Fibroblast of lung (primary cell): ENCODE data around the gene RAB34.

Source experiments
- CTCF ChIP-seq, 2 donors: IDR thresholded peaks in 1 of 2; conservative IDR thresholded peaks in 1 of 2; 1 replicate in 1 of 2; 2 replicates in 1 of 2; pipeline ENCODE4 v1.5.1; 2011 to 2012; ENCODE audit warnings: low read length in 2 of 2, control low read depth in 1 of 2, inconsistent platforms in 1 of 2, low read depth in 1 of 2, mild to moderate bottlenecking in 1 of 2
- EZH2 ChIP-seq: IDR thresholded peaks from 2 replicates; pipeline ENCODE4 v1.5.1; 2012; ENCODE audit warnings: low read length, control low read depth, mild to moderate bottlenecking; ENCODE audit errors: missing control alignments

- TF ChIP-seq CTCF (conservative IDR thresholded peaks at IDR 0.05 in 1 of 2, IDR thresholded peaks at IDR 0.05 in 1 of 2; ENCODE audit: low read depth in 1 of 2, low read length in 2 of 2) (no peak), EZH2 (no peak)
Observed at GRCh38 chr17:28735242-28735722, 17.6 kb upstream of the RAB34 start.
